Heart right ventricle (tissue), 16 donors: Measurements from ENCODE around the gene SLC4A5. TPM values are rescaled to one million over a fixed set of nuclear protein-coding genes. Genes with fewer than 3 reads are reported as not detected.

Experiments used
- ATAC-seq, 8 donors: fragments of 200-7000 bp; cut with Tn5 transposase; one replicate each; pipeline ENCODE4 v1.9.1; 2020; ENCODE audit warnings: mild to moderate bottlenecking in 8 of 8, moderate library complexity in 8 of 8, moderate number of reproducible peaks in 1 of 8
- DNase-seq, 2 donors: peaks; one replicate each; pipeline ENCODE4 v3.0.0-alpha.2; 2020
- H3K27ac ChIP-seq, 10 donors: fragments of 200-600 bp; sonication (generic) in 2 of 10; one replicate each; pipeline versions ENCODE4 v1.5.0 to v1.8.0; 2020 to 2022; ENCODE audit warnings: mild to moderate bottlenecking in 3 of 10
- H3K27me3 ChIP-seq, 7 donors: fragments of 200-600 bp; one replicate each; pipeline ENCODE4 v1.8.0; 2021 to 2022; ENCODE audit warnings: mild to moderate bottlenecking in 2 of 7
- H3K36me3 ChIP-seq, 9 donors: fragments of 200-600 bp; sonication (generic) in 1 of 9; one replicate each; pipeline versions ENCODE4 v1.5.0 to v1.8.0; 2020 to 2022; ENCODE audit warnings: mild to moderate bottlenecking in 2 of 9
- H3K4me1 ChIP-seq, 9 donors: fragments of 200-600 bp; sonication (generic) in 1 of 9; one replicate each; pipeline versions ENCODE4 v1.5.0 to v1.8.0; 2020 to 2022; ENCODE audit warnings: mild to moderate bottlenecking in 4 of 9
- H3K4me3 ChIP-seq, 10 donors: fragments of 200-600 bp; sonication (generic) in 2 of 10; one replicate each; pipeline versions ENCODE4 v1.5.0 to v1.8.0; 2020 to 2022; ENCODE audit warnings: mild to moderate bottlenecking in 7 of 10, moderate library complexity in 2 of 10
- H3K9me3 ChIP-seq, 11 donors: fragments of 200-600 bp in 10 of 11; sonication (generic) in 2 of 11; one replicate each; pipeline versions ENCODE4 v1.5.0 to v1.8.0; 2013 to 2022; ENCODE audit warnings: mild to moderate bottlenecking in 2 of 11, control low read depth in 1 of 11, moderate library complexity in 1 of 11
- WGBS, 2 donors: extraction: QIAGEN DNeasy Blood & Tissue Kit; methylation state at CpG; one replicate each; pipeline ENCODE4 v1.1.7; 2013; ENCODE audit warnings: inconsistent platforms in 1 of 2; 5-methylcytosine and 5-hydroxymethylcytosine counted together
- intact Hi-C, 10 donors: fragments of 100-400 bp; cut with DNase I; formaldehyde crosslinking; loops; one replicate each; pipeline versions ENCODE4 v1.11.1 to v1.14.2; 2022
- polyA plus RNA-seq, 2 donors: library from polyadenylated mRNA; stranded (reverse); fragments of 200-250 nt; gene quantifications; one replicate each; pipeline ENCODE4 v1.2.3, GENCODE V29; 2013
- total RNA-seq, 10 donors: library from RNA; stranded (reverse); fragmentation: NEBNext Ultra II Directional in 3 of 10; extraction: Animal tissue kit (Norgen Biotek cat#: 25700) in 3 of 10; gene quantifications; one replicate each; pipeline versions ENCODE4 v1.2.1 to v1.2.4, GENCODE V29; 2021 to 2023
- TF ChIP-seq, protein P1 (sequence below), 9 donors: fragments of 200-600 bp; sonication (generic) in 2 of 9; IDR thresholded peaks; one replicate each; pipeline versions ENCODE4 v1.5.0 to v1.8.0; 2021 to 2022; ENCODE audit warnings: antibody characterized with exemption in 9 of 9, mild to moderate bottlenecking in 5 of 9, moderate library complexity in 1 of 9
- donor health status: Arrhythmogenic right ventricular cardiomyopathy.
- donor health status: ischemic (EF 13 %, LVEDD 7.1; RV severe dilation, severe dysfunction).
- donor health status: healthy with polysubstance abuse.
- donor health status: DM: no; HTN: yes; CAD: no.
- donor health status: DM: no; HTN: no; CAD: no.
- donor health status: ischemic (EF 25% LVEDD 6.9; RV normal size, moderate dysfunction).
- donor health status: ischemic (EF 25% LVEDD 5.7; RV mildly dilated, moderate dysfunction).
- donor health status: healthy.
- donor health status: DM: yes; HTN: yes; CAD: no.
- donor health status: Ischemic cardiomyopathy.
- donor health status: ischemic (EF 35%, LVEDD 5.7; RV mildly dilated, moderate dysfunction).
- donor health status: nonischemic (EF 11% LVEDD 7.7; RV severe dilation, severe dysfunction).
- donor health status: DM: yes; HTN: yes; CAD: no.
- donor health status: PGD.
- donor health status: ischemic (EF 29% LVEDD 5.4; RV normal size, mild dysfunction).
- donor health status: nonischemic (EF 23%, LVEDD 6.1; RV moderate dilation, normal function).

The SLC4A5 gene
- total and polyA plus RNA-seq, 12 donors = 0.43 to 4.6 (median 1.9) TPM

DNA sequence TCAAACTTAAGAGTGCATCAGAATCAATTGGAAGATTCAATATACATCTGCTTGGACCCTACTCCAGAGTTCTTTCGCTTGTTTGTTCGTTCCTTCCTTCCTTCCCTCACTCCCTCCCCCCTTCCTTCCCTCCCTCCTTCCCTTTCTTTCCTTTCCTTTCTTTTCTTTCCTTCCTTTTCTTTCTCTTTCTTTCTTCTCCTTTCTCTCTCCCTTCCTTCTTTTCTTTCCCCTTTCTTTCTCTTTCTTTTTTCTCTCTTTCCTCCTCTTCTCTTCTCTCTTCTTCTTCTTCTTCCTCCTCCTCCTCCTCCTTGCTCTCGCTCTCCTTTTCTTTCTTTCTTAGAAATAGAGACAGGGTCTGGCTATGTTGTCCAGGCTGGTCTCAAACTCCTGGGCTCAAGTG, 98.9 kb downstream of the SLC4A5 start:
- TF ChIP-seq, protein P1, sequence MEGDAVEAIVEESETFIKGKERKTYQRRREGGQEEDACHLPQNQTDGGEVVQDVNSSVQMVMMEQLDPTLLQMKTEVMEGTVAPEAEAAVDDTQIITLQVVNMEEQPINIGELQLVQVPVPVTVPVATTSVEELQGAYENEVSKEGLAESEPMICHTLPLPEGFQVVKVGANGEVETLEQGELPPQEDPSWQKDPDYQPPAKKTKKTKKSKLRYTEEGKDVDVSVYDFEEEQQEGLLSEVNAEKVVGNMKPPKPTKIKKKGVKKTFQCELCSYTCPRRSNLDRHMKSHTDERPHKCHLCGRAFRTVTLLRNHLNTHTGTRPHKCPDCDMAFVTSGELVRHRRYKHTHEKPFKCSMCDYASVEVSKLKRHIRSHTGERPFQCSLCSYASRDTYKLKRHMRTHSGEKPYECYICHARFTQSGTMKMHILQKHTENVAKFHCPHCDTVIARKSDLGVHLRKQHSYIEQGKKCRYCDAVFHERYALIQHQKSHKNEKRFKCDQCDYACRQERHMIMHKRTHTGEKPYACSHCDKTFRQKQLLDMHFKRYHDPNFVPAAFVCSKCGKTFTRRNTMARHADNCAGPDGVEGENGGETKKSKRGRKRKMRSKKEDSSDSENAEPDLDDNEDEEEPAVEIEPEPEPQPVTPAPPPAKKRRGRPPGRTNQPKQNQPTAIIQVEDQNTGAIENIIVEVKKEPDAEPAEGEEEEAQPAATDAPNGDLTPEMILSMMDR (IDR thresholded peaks at IDR 0.05) = no peak
- H3K4me3 ChIP-seq = no peak overlapping the region
- H3K27me3 ChIP-seq = no peaks in the 10 kb centered on the region
- peaks cover 0 to 3% (median 0%) of the 10 kb centered on the region in 9 donors for H3K36me3 ChIP-seq
- intact Hi-C loops = no loop called here
- no peak overlapping the region for H3K27ac ChIP-seq
- DNase-seq = no peak
- no peak for ATAC-seq
- 72 to 80% methylated on average over 3 of the region's 3 CpGs for WGBS, 2 donors
- H3K4me1 ChIP-seq = peaks cover 0 to 16% (median 0%) of the 10 kb centered on the region in 9 donors
- peaks cover 0 to 2% (median 0%) of the 10 kb centered on the region in 11 donors for H3K9me3 ChIP-seq

GRCh38 chr2:74242354-74243071, 100.7 kb downstream of the SLC4A5 start:
- DNase-seq (no peak), ATAC-seq (peak in 3 of 8 donors; percentile 11 to 50 (median 41))
- Histone ChIP-seq H3K9me3 (peaks cover 0 to 9% (median 0%) of the 10 kb centered on the region in 11 donors), H3K27ac (peak overlapping the region in 3 of 10 donors; percentile 16), H3K36me3 (no peaks in the 10 kb centered on the region), H3K27me3 (no peaks in the 10 kb centered on the region), H3K4me3 (no peak overlapping the region), H3K4me1 (peaks cover 0 to 16% (median 5%) of the 10 kb centered on the region in 9 donors)
- 85 to 90% methylated on average over 7 of the region's 7 CpGs for WGBS, 2 donors
- intact Hi-C loops = no loop called here
- TF ChIP-seq, protein P1 (IDR thresholded peaks at IDR 0.05) = no peak

- Histone ChIP-seq H3K27ac (no peak overlapping the region), H3K4me1 (peaks cover 0 to 16% (median 5%) of the 10 kb centered on the region in 9 donors), H3K9me3 (peaks cover 0 to 9% (median 0%) of the 10 kb centered on the region in 11 donors), H3K27me3 (no peaks in the 10 kb centered on the region), H3K4me3 (no peak overlapping the region), H3K36me3 (no peaks in the 10 kb centered on the region)
- intact Hi-C loops = no loop called here
- no peak for DNase-seq
- no peak for ATAC-seq
- 82 to 84% methylated on average over 7 of the region's 7 CpGs for WGBS, 2 donors
- TF ChIP-seq, protein P1 (IDR thresholded peaks at IDR 0.05) = no peak
Observed at GRCh38 chr2:74239346-74239745, 103.9 kb downstream of the SLC4A5 start.

DNA sequence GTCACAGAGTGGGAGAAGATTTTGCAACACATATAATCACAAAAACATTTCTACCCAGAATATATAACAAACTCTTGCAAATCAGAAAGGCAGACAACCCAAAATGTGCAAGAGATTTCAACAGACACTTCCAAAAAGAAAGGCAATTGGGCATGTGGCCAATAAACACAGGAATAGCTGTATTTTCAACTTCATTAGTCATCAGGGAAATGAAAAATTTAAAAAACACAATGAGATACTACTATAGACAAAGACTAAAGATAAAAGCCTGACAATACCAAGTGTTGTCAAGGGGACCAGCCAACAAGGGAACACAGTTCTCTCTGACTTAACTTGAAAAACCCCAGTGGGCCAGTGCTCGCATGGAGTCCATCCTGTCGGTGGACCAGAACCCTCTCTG, 104.3 kb downstream of the SLC4A5 start:
- H3K4me3 ChIP-seq = no peak overlapping the region
- no peak overlapping the region for H3K27ac ChIP-seq
- no peaks in the 10 kb centered on the region for H3K36me3 ChIP-seq
- no peaks in the 10 kb centered on the region for H3K27me3 ChIP-seq
- TF ChIP-seq, protein P1 (IDR thresholded peaks at IDR 0.05) = no peak
- intact Hi-C loops = no loop called here
- ATAC-seq = no peak
- DNase-seq = no peak
- WGBS, 2 donors = 74 to 84% methylated on average over 2 of the region's 2 CpGs
- peaks cover 0 to 9% (median 0%) of the 10 kb centered on the region in 11 donors for H3K9me3 ChIP-seq
- peaks cover 0 to 16% (median 5%) of the 10 kb centered on the region in 9 donors for H3K4me1 ChIP-seq
